HepG2 (cell line): ENCODE measurements around the gene PHLDB1. TPM values are rescaled to one million over a fixed set of nuclear protein-coding genes. Genes with fewer than 3 reads are reported as not detected.

ENCODE experiments used
- ATAC-seq: fragments of 200-7000 bp; cut with Tn5 transposase; 3 replicates; pipeline ENCODE4 v1.9.1; 2020; ENCODE audit warnings: mild to moderate bottlenecking, moderate library complexity
- Bru-seq: library from RNA; stranded (reverse); fragments of 400-500 nt; gene quantifications from one replicate; lab custom pipeline; 2021; lab: Mats Ljungman, UMichigan
- BruChase-seq, 2 experiments: library from RNA; stranded (reverse); fragments of 400-500 nt; gene quantifications; one replicate each; lab custom pipeline; 2021; lab: Mats Ljungman, UMichigan
- BruUV-seq: library from RNA; stranded (reverse); fragments of 400-500 nt; replicated peaks from 2 replicates; lab custom pipeline; 2021; lab: Mats Ljungman, UMichigan
- CTCF ChIA-PET: fragments of 300-600 bp; formaldehyde crosslinking; extraction: SDS; loops from one replicate; lab custom pipeline; 2021; ENCODE audit warnings: low total read pairs, inconsistent platforms, low intra/inter-chr PET ratio; lab: Yijun Ruan, JAX
- POLR2A ChIA-PET: fragments of 350-600 bp; sonication (Branson Sonifier 250); formaldehyde crosslinking; loops from one replicate; lab custom pipeline; 2020; ENCODE audit warnings: antibody characterized with exemption, inconsistent platforms; lab: Yijun Ruan, JAX
- DNase-seq: peaks from one replicate; pipeline ENCODE4 v3.0.0-alpha.2; 2015; ENCODE audit warnings: low spot score
- FAIRE-seq: peaks from 3 replicates; lab custom pipeline; 2011; peaks lifted over from hg19 to GRCh38; lab: Jason Lieb, UNC
- H2AFZ ChIP-seq: one replicate; pipeline ENCODE4 v1.6.1; 2011; ENCODE audit warnings: low read length, inconsistent platforms
- H3K27ac ChIP-seq: fragments of 300-600 bp; 3 replicates; pipeline ENCODE4 v1.8.0; 2011; ENCODE audit warnings: mixed run types, mild to moderate bottlenecking, mixed read lengths, low read length, inconsistent platforms; ENCODE audit not compliant: insufficient read depth; ENCODE audit errors: extremely low read length
- H3K27me3 ChIP-seq, 2 experiments: fragments of 200-600 bp in 1 of 2; 2 replicates in 1 of 2; 3 replicates in 1 of 2; pipeline versions ENCODE4 v1.6.0 to v1.8.0; 2011; ENCODE audit warnings: low read length in 2 of 2, mild to moderate bottlenecking in 2 of 2, moderate library complexity in 2 of 2, inconsistent platforms in 1 of 2; ENCODE audit not compliant: insufficient read depth in 2 of 2, control insufficient read depth in 1 of 2
- H3K36me3 ChIP-seq, 2 experiments: fragments of 200-600 bp in 1 of 2; replicated peaks in 1 of 2; 2 replicates in 1 of 2; 3 replicates in 1 of 2; pipeline versions ENCODE4 v1.5.1 to v1.8.0; 2011; ENCODE audit warnings: low read length in 2 of 2, inconsistent platforms in 1 of 2; ENCODE audit not compliant: insufficient read depth in 2 of 2, control insufficient read depth in 1 of 2
- H3K4me1 ChIP-seq: 2 replicates; pipeline ENCODE4 v1.5.1; 2012; ENCODE audit warnings: low read length, inconsistent platforms; ENCODE audit not compliant: insufficient read depth
- H3K4me2 ChIP-seq: 2 replicates; pipeline ENCODE4 v1.6.0; 2011; ENCODE audit warnings: low read depth, low read length, inconsistent platforms
- H3K4me3 ChIP-seq, 3 experiments: fragments of 200-600 bp in 1 of 3; sonication (generic), shearing (Covaris generic) in 1 of 3; replicated peaks in 1 of 3; 2 replicates each; pipeline ENCODE4 v1.5.1; 2011 to 2016; ENCODE audit warnings: low read length in 3 of 3, inconsistent platforms in 2 of 3, low read depth in 2 of 3, mild to moderate bottlenecking in 2 of 3, control low read depth in 1 of 3, mixed read lengths in 1 of 3; ENCODE audit not compliant: insufficient read depth in 1 of 3
- H3K79me2 ChIP-seq: one replicate; pipeline ENCODE4 v1.6.1; 2011; ENCODE audit warnings: low read length, inconsistent platforms; ENCODE audit not compliant: insufficient read depth
- H3K9ac ChIP-seq: 2 replicates; pipeline ENCODE4 v1.6.0; 2011; ENCODE audit warnings: mild to moderate bottlenecking, low read depth, low read length, inconsistent platforms; ENCODE audit not compliant: insufficient read depth
- H3K9me3 ChIP-seq: 2 replicates; pipeline ENCODE4 v1.5.1; 2012; ENCODE audit warnings: mild to moderate bottlenecking, low read length
- H4K20me1 ChIP-seq: 2 replicates; pipeline ENCODE4 v1.6.0; 2011; ENCODE audit warnings: inconsistent platforms, mild to moderate bottlenecking, low read length, moderate library complexity; ENCODE audit not compliant: insufficient read depth
- AGO1 ChIP-seq: fragments of 200-400 bp; formaldehyde crosslinking; IDR thresholded peaks from 2 replicates; pipeline ENCODE4 v1.6.1; 2017; ENCODE audit warnings: mild to moderate bottlenecking, low read depth, low read length, moderate library complexity; ENCODE audit not compliant: poor library complexity, severe bottlenecking
- ETS1 ChIP-seq: sonication (generic); formaldehyde crosslinking; IDR thresholded peaks from 2 replicates; pipeline ENCODE4 v1.4.0; 2020; ENCODE audit warnings: missing genetic modification reagents
- GFI1 ChIP-seq: sonication (generic); formaldehyde crosslinking; IDR thresholded peaks from 2 replicates; pipeline ENCODE4 v1.5.0; 2020; ENCODE audit warnings: missing genetic modification reagents, mild to moderate bottlenecking, borderline replicate concordance
- ISX ChIP-seq: sonication (generic); formaldehyde crosslinking; conservative IDR thresholded peaks from 2 replicates; pipeline ENCODE4 v1.5.0; 2020; ENCODE audit warnings: missing genetic modification reagents
- NFKB2 ChIP-seq: sonication (generic); formaldehyde crosslinking; IDR thresholded peaks from 2 replicates; pipeline ENCODE4 v1.4.0; 2020; ENCODE audit warnings: missing genetic modification reagents, borderline replicate concordance
- POLR2G ChIP-seq: fragments of 200-400 bp; formaldehyde crosslinking; IDR thresholded peaks from 2 replicates; pipeline ENCODE4 v1.6.1; 2018; ENCODE audit warnings: mild to moderate bottlenecking, low read depth, low read length, moderate library complexity
- THRA ChIP-seq: sonication (generic); formaldehyde crosslinking; IDR thresholded peaks from 2 replicates; pipeline ENCODE4 v1.4.0; 2020; ENCODE audit warnings: missing genetic modification reagents, borderline replicate concordance
- ZFP91 ChIP-seq: sonication (generic); formaldehyde crosslinking; IDR thresholded peaks from 2 replicates; pipeline ENCODE4 v1.9.0; 2022; ENCODE audit warnings: missing genetic modification reagents, mild to moderate bottlenecking, borderline replicate concordance
- ZFX ChIP-seq: sonication (generic); formaldehyde crosslinking; IDR thresholded peaks from 2 replicates; pipeline ENCODE4 v1.4.0; 2020; ENCODE audit warnings: mild to moderate bottlenecking, low read depth, missing genetic modification reagents, moderate library complexity
- ZNF772 ChIP-seq: sonication (generic); formaldehyde crosslinking; IDR thresholded peaks from 2 replicates; pipeline ENCODE4 v1.5.0; 2020; ENCODE audit warnings: mild to moderate bottlenecking, missing genetic modification reagents
- WGBS: methylation state at CpG from one replicate; pipeline ENCODE4 v1.1.6; 2017; ENCODE audit warnings: low lambda C conversion rate; 5-methylcytosine and 5-hydroxymethylcytosine counted together
- in situ Hi-C: cut with HindIII; loops from 2 replicates; pipeline ENCODE4 v1.10.0; 2017; ENCODE audit warnings: low pct_unique_long_range_greater_than_20kb; ENCODE audit not compliant: extremely low pct_ligation_motif_present
- intact Hi-C: fragments of 100-400 bp; cut with micrococcal nuclease; formaldehyde crosslinking; loops from one replicate; pipeline ENCODE4 v1.10.0; 2022; ENCODE audit not compliant: unreplicated experiment
- long read RNA-seq, 2 experiments: library from RNA in 1 of 2; library from polyadenylated mRNA in 1 of 2; stranded (forward) in 1 of 2; unstranded in 1 of 2; transcript quantifications; one replicate each; pipeline ENCODE4 v2.0.0, GENCODE V29; 2019 to 2022
- polyA minus RNA-seq, 3 experiments: library from RNA; depleted of rRNA, polyadenylated mRNA; stranded (reverse); fragments of >200 nt; gene quantifications; 2 replicates each; pipeline ENCODE4 v1.2.3, GENCODE V29; 2011; ENCODE audit warnings: low replicate concordance in 1 of 3
- polyA plus RNA-seq, 8 experiments: library from polyadenylated mRNA; depleted of rRNA in 3 of 8; stranded (reverse) in 7 of 8; unstranded in 1 of 8; fragments of >200 nt; fragmentation: Illumina TruSeq in 4 of 8; extraction: Trizol in 4 of 8; gene quantifications; 2 replicates each; pipeline versions ENCODE4 v1.2.1 to v1.2.3, GENCODE V29; 2011 to 2016; ENCODE audit warnings: low read depth in 4 of 8, missing spikeins in 1 of 8, mixed read lengths in 1 of 8; ENCODE audit not compliant: insufficient read depth in 1 of 8
- total RNA-seq, 5 experiments: library from RNA; depleted of rRNA; stranded (reverse); fragments of >200 nt; fragmentation: Illumina TruSeq; extraction: Trizol; gene quantifications; 2 replicates each; pipeline ENCODE4 v1.2.3, GENCODE V29; 2016; ENCODE audit warnings: low read depth in 1 of 5

The PHLDB1 gene
- total RNA-seq (2016; rRNA removed; fragmentation: Illumina TruSeq; extraction: Trizol) (9.9 and 13.8 TPM in 2 replicates), polyA plus RNA-seq (2011; rRNA removed) (14.2 and 18.3 TPM in 2 replicates), polyA minus RNA-seq (2011; rRNA and poly(A)+ RNA removed; ENCODE audit: low replicate concordance) (17.4 and 33.6 TPM in 2 replicates), Bru-seq, nascent RNA (percentile 54 among the genes with signal in this experiment), BruChase-seq, experiment 1, labeled RNA remaining after a 6-hour chase (percentile 60 among the genes with signal in this experiment), BruChase-seq, experiment 2, labeled RNA remaining after a 2-hour chase (percentile 57 among the genes with signal in this experiment)
- 3.6 and 5.0 TPM in 2 replicates for total RNA-seq (2016; cell fraction: cytosol; rRNA removed; fragmentation: Illumina TruSeq; extraction: Trizol; ENCODE audit: low read depth)
- 7.9 and 11.9 TPM in 2 replicates for total RNA-seq (2016; cell fraction: insoluble cytoplasmic fraction; rRNA removed; fragmentation: Illumina TruSeq; extraction: Trizol)
- 7.7 and 8.9 TPM in 2 replicates for total RNA-seq (2016; cell fraction: membrane; rRNA removed; fragmentation: Illumina TruSeq; extraction: Trizol)
- 12.4 and 22.0 TPM in 2 replicates for total RNA-seq (2016; cell fraction: nucleus; rRNA removed; fragmentation: Illumina TruSeq; extraction: Trizol)
- polyA plus RNA-seq (2011; cell fraction: cytosol; rRNA removed) = 9.1 and 10.7 TPM in 2 replicates
- polyA plus RNA-seq (2011; cell fraction: nucleus; rRNA removed) = 57.1 and 61.1 TPM in 2 replicates
- polyA plus RNA-seq (2012) = 7.5 and 8.6 TPM in 2 replicates
- polyA plus RNA-seq (2016; cell fraction: cytosol; fragmentation: Illumina TruSeq; extraction: Trizol; ENCODE audit: low read depth) = 1.4 TPM in 2 replicates
- 7.3 and 8.6 TPM in 2 replicates for polyA plus RNA-seq (2016; cell fraction: insoluble cytoplasmic fraction; fragmentation: Illumina TruSeq; extraction: Trizol; ENCODE audit: low read depth)
- polyA plus RNA-seq (2016; cell fraction: membrane; fragmentation: Illumina TruSeq; extraction: Trizol; ENCODE audit: low read depth) = 2.1 and 2.9 TPM in 2 replicates
- polyA plus RNA-seq (2016; cell fraction: nucleus; fragmentation: Illumina TruSeq; extraction: Trizol; ENCODE audit: insufficient read depth, low read depth) = 34.7 and 36.2 TPM in 2 replicates
- polyA minus RNA-seq (2011; cell fraction: cytosol; rRNA and poly(A)+ RNA removed) = 12.5 and 14.8 TPM in 2 replicates
- 33.9 and 34.2 TPM in 2 replicates for polyA minus RNA-seq (2011; cell fraction: nucleus; rRNA and poly(A)+ RNA removed)
- long read RNA-seq, experiment 1, partial matches to known transcripts = 0 of 3 reads
- long read RNA-seq, experiment 1, other reads (novel, unspliced or antisense) = 3 of 3 reads
- long read RNA-seq, experiment 2, full-length matches to known transcripts = 3 of 30 reads
- long read RNA-seq, experiment 2, partial matches to known transcripts = 13 of 30 reads
- long read RNA-seq, experiment 2, other reads (novel, unspliced or antisense) = 14 of 30 reads

GRCh38 chr11:118607401-118608359 is at the start of gene PHLDB1:
Gene PHLDB1, plus strand, starts transcription at chr11:118607615. Its CDS starts 6,222 bp downstream, at chr11:118613837.
- ChIA-PET POLR2A (interaction anchor here (0.6 to 6.9 kb wide), 9 partner anchors 10 to 745 kb away, joined by 3 to 83 read pairs (median 3); partner anchors contain the start of gene ARCN1), CTCF (interaction anchor here (2.1 kb wide), 1 partner anchor 52 kb away, joined by 16 read pairs; no protein-coding TSS in a partner anchor)
- no peaks in the 10 kb centered on the region for H3K79me2 ChIP-seq
- in situ Hi-C loops = no loop called here
- peak within 1 kb of the TSS; percentile 65 to 84 (median 81) for H3K4me3 ChIP-seq
- H2AFZ ChIP-seq = no peak within 1 kb of the TSS
- intact Hi-C loops = loop anchor here (2.0 to 5.0 kb wide), 2 partner anchors 35 to 51 kb away; partner anchors contain the start of gene ARCN1
- no TSS peak for BruUV-seq
- H3K9ac ChIP-seq = peak within 1 kb of the TSS; percentile 64; the same call in 1 of the 2 replicates
- no peaks in the 10 kb centered on the region for H3K36me3 ChIP-seq
- peaks cover 39% of the 10 kb centered on the region for H3K4me1 ChIP-seq
- H3K9me3 ChIP-seq = no peaks in the 10 kb centered on the region
- FAIRE-seq = no peak
- no peak within 1 kb of the TSS for H3K27ac ChIP-seq
- H4K20me1 ChIP-seq = no peaks in the 10 kb centered on the region
- WGBS = 0% methylated on average over 9 of the region's 72 CpGs
- peak; percentile 68 for ATAC-seq
- peak within 1 kb of the TSS; percentile 91 for H3K4me2 ChIP-seq
- peaks cover 0 to 6% of the 10 kb centered on the region in 2 experiments; a peak in 1 of 5 replicates for H3K27me3 ChIP-seq
- peak; percentile 45 for DNase-seq
- no peak for TF ChIP-seq ETS1 (CRISPR knock-in tag)
- 0 out of 2 replicates have a peak, but pooled peaks have one; percentile 37 for TF ChIP-seq ZNF772
- TF ChIP-seq NFKB2 (CRISPR knock-in tag) = 0 out of 2 replicates have a peak, but pooled peaks have one; percentile 11
- no peak for TF ChIP-seq AGO1
- peak; percentile 53; the same call in 1 of the 2 replicates for TF ChIP-seq ZFP91 (CRISPR knock-in tag)
- 0 out of 2 replicates have a peak, but pooled peaks have one; percentile 27 for TF ChIP-seq GFI1
- no peak; the same call in 1 of the 2 replicates for TF ChIP-seq ZFX (CRISPR knock-in tag)
- TF ChIP-seq ISX (CRISPR knock-in tag) = no peak
- peak; percentile 44 for TF ChIP-seq POLR2G
- no peak for TF ChIP-seq THRA (CRISPR knock-in tag)
